ENCODE results near the gene KRTAP4-11.
"Not testable (repeated sequence)": the region's sequence is repeated elsewhere in the genome, so short reads cannot be mapped to it uniquely, and the experiment has no call there.

Gene KRTAP4-11

GRCh38 chr17:41117846-41118386 is at the start of gene KRTAP4-11:
KRTAP4-11 (minus strand) TSS chr17:41118373; CDS start chr17:41118315, 58 bp downstream.
- DNase-seq: not testable (repeated sequence)

- DNase-seq: no peak
These were observed 49.4 kb upstream of the KRTAP4-11 start for GRCh38 chr17:41167561-41167960.

DNA sequence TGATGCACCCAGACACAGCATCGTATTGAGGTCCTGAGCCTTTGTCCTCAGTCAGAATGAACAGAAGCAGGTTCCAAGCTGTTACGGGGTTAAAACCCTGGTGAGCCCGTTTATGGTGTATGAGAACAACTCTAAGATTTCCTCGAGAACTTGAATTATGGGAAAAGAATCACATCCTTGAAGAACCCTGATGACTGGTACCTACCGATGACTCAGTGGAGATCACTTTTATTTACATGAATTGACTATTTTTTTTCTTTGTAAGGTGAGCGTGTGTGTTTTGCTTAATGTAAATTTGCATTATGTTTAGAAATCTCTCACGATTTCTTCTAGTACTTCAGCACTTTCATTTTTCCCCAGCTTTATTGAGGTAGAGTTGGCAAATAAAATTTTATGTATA is 45.7 kb upstream of the KRTAP4-11 start:
- no peak for DNase-seq

- DNase-seq: no peak
These were observed 42.5 kb upstream of the KRTAP4-11 start, which contains the start of gene KRTAP4-4 for GRCh38 chr17:41160648-41161047. KRTAP4-4 (minus strand) TSS chr17:41160748; CDS start chr17:41160691, 57 bp downstream.

GRCh38 chr17:41160190-41160589 is 42.0 kb upstream of the KRTAP4-11 start:
- DNase-seq: not testable (repeated sequence)

GRCh38 chr17:41153856-41154255 is 35.7 kb upstream of the KRTAP4-11 start:
- no peak for DNase-seq

- DNase-seq: no peak
These were observed 33.4 kb upstream of the KRTAP4-11 start for GRCh38 chr17:41151525-41151924.

GRCh38 chr17:41150026-41150425 is 31.9 kb upstream of the KRTAP4-11 start:
- DNase-seq: no peak

DNA sequence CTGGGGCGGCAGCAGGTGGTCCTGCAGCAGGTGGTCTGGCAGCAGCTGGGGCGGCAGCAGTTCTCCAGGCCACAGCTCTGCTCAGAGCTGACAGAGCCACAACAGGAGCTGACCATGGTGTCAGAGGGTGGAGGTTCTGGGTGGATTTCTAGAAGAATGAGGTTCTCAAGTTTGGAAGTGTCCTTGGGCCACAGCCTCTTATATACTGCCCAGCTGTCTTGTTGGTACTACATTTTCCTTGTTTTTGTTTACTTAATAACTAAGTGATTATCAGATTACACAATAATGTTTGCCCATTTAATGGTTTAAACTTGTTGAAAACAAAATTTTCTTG is 31.4 kb upstream of the KRTAP4-11 start, which contains the start of gene KRTAP4-5:
TSS of gene KRTAP4-5 (minus strand) at position 174 of the 334 bp plus-strand sequence. CDS start at position 116, 58 bp downstream.
- DNase-seq: no peak

DNA sequence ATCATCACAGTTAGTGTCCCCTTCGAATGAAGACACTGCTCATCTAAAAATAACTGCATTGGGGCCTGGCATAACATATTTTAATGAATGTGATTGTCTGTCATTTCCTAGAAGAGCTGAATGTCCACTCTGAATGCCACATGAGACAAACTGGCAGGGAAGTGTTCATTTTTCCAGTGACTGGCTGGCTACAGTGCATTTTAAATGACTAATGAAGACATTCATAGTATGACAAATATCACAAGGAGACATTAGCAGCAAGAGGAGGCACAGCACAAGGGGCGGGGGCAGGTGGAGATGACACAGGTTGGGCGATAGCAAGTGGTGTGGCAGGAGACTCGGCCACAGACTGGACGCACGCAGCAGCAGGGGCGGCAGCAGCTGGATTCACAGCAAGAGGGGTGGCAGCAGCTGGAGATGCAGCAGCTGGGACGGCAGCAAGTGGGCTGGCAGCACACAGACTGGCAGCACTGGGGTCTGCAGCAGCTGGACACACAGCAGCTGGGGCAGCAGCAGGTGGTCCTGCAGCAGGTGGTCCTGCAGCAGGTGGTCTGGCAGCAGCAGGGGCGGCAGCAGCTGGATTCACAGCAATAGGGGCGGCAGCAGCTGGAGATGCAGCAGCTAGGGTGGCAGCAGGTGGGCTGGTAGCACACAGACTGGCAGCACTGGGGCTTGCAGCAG is 30.9 kb upstream of the KRTAP4-11 start:
- not testable (repeated sequence) for DNase-seq

GRCh38 chr17:41147531-41148204 is 29.5 kb upstream of the KRTAP4-11 start:
- no peak for DNase-seq

- DNase-seq: no peak
These were observed 27.1 kb upstream of the KRTAP4-11 start for GRCh38 chr17:41145261-41145660.

GRCh38 chr17:41144846-41145245 is 26.7 kb upstream of the KRTAP4-11 start:
- no peak for DNase-seq

- DNase-seq: no peak
These were observed 23.2 kb upstream of the KRTAP4-11 start for GRCh38 chr17:41141361-41141760.

DNA sequence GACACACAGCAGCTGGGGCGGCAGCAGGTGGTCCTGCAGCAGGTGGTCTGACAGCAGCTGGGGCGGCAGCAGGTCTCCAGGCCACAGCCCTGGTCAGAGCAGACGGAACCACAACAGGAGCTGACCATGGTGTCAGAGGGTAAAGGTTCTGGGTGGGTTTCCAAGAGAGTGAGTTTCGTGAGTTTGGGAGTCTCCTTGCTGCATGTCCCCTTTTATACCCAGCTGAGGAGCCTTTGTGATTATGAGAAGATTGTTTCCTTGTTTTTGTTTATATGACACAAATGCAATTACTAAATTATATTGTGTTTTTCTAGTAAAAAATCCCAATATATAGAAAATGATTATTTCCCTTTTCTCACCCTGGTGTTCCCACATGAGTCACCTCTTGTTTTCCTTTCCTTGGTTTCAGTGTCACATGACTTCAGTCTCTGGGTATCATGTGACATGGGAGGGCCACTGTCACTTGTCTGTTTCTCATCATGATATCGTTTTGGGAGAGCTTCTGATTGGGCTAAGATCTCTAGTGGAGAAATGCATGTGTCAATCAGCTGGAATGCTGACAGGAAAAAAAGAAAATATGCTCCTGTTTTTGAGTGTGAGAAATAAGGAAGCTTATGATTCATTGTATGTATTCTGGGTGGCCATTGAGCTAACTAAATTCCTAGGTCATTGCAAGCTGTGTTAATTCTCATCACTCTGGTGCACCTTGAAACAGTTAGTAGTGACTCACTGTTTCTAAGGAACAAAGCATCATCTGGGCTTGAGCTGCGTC is 22.4 kb upstream of the KRTAP4-11 start, which contains the start of gene KRTAP4-6:
TSS of gene KRTAP4-6 (minus strand) at position 185 of the 772 bp plus-strand sequence. CDS start at position 128, 57 bp downstream.
- no peak for DNase-seq

GRCh38 chr17:41139865-41140264 is 21.7 kb upstream of the KRTAP4-11 start:
- not testable (repeated sequence) for DNase-seq

DNA sequence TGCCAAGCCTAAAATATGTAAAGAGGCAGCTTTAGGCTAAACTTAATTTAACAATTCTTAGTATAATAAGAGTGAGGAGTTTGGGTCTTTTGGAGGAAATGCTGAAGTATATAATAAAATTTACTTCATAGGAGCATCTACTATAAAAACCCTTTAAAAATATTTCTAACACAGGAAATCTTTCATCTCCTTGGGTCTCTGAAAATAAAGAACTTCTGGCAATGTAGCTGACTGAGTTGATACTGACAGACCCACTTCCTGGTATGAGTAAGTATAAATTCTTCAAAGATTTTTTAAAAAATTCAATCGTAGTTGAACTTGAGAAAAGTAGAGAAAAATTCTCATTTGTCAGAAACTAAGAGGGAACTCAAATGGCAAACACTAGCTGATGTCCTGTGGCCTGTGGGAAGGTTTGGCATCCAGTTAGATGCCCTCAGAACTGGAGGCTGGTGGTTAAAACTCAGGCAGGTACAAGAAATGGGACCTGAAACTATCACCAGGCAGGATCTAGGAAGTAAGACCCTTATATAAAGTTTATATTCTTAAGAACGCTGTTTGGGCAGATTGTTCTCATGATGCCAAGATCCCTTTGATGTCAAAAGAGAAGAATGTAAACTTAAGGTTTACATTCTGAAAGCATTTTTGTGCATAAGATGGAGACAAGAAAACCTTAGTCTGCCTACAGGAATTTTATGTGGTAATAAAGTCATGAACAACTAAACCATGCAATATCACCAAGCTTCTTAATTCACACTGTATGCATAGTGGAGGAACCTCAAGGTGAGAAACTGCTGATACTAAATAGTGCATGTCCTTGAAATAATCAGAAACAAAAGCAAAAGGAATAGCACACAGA is 15.9 kb upstream of the KRTAP4-11 start:
- DNase-seq: no peak

DNA sequence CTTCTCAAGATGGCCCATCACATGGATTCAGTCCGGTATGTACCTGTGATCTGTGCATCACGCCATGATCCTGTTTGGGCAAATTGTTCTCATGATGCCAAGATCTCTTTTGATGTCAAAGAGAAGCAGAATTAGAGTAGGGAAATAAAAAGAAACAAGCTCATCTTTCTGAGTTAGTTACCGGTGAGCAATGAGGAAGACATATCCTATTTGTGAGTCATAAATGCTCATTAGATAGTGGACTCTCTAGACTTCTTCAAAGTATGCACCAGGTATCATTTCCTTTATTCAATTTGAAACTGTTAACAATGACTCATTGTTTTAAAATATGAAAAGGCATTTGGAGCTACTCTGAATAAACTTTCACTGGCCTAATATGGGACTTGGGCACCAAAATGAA is 13.8 kb upstream of the KRTAP4-11 start:
- DNase-seq: no peak

- no peak for DNase-seq
These were observed 9.2 kb upstream of the KRTAP4-11 start for GRCh38 chr17:41127371-41127770.

DNA sequence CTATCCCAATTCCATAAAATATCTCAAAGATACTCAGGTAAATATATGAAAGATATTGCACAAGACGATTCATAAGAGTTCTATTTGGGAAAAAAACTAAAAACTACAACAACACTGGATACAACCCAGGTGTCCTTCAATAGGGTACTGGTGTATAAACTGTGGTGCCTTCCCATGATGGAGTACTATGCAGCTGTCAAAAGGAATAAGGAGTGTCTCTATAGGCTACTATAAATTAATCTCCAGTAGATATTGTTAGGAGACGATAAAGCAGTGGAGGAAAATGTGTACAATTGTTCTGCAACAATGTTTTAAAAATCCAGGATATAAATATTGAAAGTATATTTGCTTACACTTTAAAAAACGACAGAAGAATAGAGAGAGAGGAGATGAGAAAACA is 8.2 kb upstream of the KRTAP4-11 start:
- DNase-seq: no peak

GRCh38 chr17:41125064-41125463 is 6.9 kb upstream of the KRTAP4-11 start:
- DNase-seq: no peak

- not testable (repeated sequence) for DNase-seq
These were observed 5.8 kb upstream of the KRTAP4-11 start, which contains the start of gene KRTAP4-12 for GRCh38 chr17:41123991-41124371. KRTAP4-12 (minus strand) TSS chr17:41124182; CDS start chr17:41124122, 60 bp downstream.
